NCI-H2227 (cell line): Measurements from ENCODE around the gene CDKN2C.
A peak's percentile ranks its signal among the peaks of the same experiment; 100 is the strongest.

Experiments
- DNase-seq: peaks from one replicate; lab custom pipeline; 2025; ENCODE audit not compliant: unreplicated experiment; lab: John Stamatoyannopoulos, UW

CDKN2C gene

GRCh38 chr1:50964863-50965262 lies 5.2 kb upstream of the CDKN2C start:
- no peak for DNase-seq

GRCh38 chr1:50966991-50967390 lies 3.1 kb upstream of the CDKN2C start:
- DNase-seq: no peak

DNA sequence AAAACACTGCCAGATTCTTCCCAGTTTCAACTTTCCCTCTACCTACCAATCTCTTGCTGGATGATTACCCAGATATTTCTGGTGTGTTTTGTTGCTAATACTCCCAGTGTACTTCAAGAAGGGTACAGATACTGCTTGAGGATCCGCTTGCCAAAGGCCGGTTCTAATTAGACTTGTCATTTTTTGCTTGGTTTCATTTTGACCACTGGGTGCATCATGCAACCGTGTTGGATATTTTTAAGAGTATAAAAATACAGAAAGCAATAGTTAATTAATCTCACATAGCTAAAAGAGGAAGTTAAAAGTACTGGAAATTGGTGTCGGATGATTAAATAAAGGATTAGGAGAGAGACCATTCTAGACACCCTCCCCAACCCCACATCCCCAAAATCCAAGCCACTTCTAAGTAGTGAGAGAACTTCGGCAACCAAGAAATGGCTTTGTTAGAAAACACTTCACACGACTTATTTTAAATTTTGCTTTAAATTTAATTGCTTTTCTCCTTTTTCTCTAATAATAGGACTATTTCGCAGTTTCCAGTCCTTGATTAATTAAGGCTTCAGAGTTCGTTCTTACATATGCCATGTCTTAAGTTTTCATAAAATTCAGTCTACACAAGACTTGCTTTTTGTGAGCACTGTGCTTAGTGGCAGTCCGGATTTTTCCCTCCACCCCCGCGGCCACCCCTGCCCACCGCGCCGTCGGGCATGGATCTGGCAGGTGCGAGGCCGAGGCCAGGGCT lies 2.5 kb upstream of the CDKN2C start:
- DNase-seq: peak; percentile 33

GRCh38 chr1:50968158-50968820 lies 1.8 kb upstream of the CDKN2C start:
- DNase-seq: peak; percentile 95

- DNase-seq: peak; percentile 67
These were observed 1.0 kb upstream of the CDKN2C start for GRCh38 chr1:50968821-50969610.

DNA sequence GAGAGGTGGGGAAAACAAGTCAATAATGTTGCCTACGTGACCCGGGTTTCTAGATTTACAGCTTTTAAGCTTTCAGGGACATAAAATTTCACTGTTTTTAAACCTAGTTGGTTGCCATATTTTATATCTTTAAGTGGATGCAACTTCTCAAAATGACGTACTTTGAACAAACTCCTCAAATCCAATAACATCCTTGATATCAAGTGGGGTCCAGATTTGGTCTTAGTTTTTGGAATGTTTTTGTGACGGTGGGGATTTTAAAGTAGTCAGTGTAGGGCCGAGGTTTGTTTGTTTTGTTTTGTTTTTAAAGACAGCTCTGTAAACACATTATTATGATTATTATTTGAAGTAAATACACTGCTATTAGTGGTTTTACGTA lies 453 bp downstream of the CDKN2C start:
- DNase-seq: no peak

DNA sequence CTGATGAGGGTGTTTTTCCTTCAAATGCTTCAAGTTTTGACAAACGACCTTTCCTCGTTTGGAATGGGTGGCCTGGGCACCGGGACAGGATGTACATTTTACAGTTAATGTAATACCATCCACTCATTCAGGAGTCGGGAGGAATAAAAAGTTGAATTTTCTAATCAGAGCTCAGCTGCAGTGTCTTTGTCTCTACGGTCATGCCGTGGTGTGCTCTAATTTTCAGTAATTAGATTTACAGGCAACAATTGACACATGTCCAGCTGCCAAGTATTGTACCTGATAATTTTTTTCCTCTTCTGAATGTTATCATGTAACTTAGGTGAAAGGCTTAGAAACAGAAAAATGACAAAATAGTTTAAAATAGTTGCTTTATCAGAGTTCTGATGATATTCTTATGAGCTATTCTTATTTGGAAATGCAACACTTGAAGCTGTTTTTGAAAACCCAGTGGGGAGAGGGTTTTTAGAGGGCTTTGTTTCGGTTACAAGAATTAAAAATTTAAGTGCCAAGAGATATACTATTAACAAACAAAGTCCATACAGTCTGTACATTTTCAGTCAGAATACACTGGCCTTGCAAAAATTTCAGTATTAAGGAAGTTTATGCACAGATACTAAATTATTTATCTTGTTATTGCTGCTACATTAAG lies 1.0 kb downstream of the CDKN2C start:
- no peak for DNase-seq

GRCh38 chr1:50971748-50972305 lies 1.8 kb downstream of the CDKN2C start:
- no peak for DNase-seq

DNA sequence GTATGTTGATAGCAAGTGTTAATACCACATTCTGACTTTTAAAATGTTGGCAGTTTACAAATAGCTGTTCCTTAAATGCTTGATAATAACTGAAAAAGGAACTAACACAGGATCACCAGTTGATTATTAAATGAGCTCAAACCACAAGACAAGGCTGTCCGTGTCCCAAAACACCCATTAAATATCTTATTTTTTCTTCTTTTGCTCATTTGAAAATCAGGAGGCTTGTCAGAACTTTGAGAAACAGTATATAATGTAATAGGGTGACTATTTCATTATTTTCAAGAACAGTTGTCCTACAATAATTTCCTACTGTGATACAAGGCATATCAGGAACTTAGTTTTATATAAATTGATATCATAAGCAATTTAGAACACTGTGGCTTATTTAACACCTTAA lies 2.7 kb downstream of the CDKN2C start:
- DNase-seq: no peak

- no peak for DNase-seq
These were observed 3.2 kb downstream of the CDKN2C start for GRCh38 chr1:50973255-50973654.

DNA sequence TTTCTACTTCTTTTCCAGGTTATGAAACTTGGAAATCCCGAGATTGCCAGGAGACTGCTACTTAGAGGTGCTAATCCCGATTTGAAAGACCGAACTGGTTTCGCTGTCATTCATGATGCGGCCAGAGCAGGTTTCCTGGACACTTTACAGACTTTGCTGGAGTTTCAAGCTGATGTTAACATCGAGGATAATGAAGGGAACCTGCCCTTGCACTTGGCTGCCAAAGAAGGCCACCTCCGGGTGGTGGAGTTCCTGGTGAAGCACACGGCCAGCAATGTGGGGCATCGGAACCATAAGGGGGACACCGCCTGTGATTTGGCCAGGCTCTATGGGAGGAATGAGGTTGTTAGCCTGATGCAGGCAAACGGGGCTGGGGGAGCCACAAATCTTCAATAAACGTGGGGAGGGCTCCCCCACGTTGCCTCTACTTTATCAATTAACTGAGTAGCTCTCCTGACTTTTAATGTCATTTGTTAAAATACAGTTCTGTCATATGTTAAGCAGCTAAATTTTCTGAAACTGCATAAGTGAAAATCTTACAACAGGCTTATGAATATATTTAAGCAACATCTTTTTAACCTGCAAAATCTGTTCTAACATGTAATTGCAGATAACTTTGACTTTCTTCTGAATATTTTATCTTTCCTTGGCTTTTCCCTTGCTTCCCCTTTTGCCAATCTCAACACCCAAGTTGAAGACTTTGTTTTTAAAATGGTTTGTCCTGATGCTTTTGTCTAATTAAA lies 4.0 kb downstream of the CDKN2C start:
- DNase-seq: no peak

DNA sequence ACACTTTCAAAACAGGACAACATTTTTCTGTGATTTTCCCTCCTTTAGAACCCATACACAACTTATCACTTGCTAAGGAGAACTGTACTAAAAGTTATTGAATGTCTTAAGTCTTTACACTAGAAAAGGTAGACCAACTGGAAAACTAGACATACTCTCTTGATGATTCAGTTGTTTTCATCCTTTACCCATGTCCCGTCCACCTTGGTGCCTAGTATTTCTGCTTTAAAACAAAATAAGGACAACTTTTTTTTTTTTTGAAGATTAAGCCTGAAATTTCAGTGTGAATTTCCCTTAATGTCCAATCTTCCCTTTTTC lies 4.5 kb downstream of the CDKN2C start:
- no peak for DNase-seq

DNA sequence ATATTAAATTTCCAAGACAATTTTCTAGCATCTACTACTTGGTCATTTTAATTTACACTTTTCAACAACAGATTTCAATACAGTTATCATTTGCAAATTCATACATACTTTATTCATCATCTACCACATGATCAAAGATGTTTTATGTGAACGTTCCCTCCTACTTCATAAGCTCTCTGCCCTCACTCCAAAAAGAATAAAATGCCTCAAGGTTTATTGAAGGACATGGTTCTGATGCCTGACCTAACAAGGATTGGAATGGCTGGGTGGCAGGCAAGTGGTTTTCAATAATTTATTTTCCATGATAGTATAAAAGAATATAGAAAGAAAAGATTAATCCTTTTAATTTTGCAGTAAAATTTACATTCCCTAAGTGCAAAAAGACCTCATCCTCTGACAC lies 5.4 kb downstream of the CDKN2C start:
- DNase-seq: no peak

DNA sequence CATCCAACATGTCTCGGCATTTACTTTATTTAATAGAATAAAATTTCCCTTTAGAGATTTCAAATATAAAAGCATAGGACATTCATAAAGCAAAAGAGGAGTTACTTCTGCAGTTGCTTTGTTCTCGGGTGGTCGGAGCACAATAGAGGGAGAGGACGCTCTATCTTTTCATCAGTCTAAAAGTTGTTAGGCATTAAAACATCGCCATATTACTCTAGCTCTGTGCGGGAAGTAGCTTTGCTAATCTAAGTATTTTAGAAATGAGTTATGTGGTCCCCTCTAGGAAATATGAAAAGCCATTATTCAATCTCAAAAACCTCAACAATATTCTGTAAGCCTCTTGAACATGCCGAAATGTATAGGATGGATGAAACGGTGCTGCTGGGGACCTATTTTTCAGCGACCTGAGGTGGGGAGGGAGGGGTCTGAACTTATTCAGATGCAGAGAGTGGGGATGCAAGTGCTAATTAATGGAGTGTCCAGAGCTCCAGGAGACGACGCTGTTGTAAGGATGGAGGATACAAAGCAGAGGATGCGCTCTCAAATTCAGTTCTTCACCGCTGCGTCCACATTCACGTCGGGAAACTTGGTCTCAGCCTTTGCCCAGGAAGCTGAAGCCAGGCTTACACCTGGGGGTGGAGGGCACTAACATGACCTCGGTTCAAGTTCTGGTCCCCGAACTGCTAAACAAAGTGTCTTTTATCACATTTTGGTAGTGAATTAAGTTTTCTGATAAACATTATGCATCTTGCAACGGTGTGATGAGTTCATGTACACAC lies 6.3 kb downstream of the CDKN2C start:
- peak; percentile 38 for DNase-seq

GRCh38 chr1:50976890-50977574 lies 7.0 kb downstream of the CDKN2C start:
- DNase-seq: peak; percentile 67

DNA sequence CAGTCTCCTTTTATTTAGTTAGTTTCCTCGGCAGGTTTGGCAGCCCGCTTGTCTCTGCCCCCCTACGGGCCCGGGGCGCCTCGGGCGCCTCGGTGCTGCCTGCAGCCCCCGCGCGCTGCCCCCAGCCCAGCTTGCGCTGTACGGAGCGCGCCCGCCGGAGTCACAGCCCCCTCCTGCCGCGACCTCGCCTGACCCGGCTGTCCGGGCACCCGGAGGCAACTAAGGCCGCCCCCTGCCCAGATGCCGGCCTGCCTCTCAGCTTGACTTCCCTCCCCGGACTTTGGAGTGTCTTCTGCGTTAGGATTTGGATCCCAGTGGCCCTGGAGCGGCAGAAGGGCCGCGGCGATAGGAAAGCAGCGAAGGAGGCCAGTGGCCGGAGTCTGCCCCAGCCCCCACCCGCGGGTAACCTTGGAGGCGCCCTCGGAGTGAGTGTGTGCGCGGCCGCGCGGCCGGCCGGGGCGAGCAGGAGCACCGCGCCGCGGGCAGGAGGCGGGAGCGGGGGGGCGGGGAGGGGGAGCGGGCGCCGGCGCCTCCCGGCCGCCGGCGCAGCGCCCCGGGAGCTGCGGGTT lies 7.6 kb downstream of the CDKN2C start:
- DNase-seq: peak; percentile 67

DNA sequence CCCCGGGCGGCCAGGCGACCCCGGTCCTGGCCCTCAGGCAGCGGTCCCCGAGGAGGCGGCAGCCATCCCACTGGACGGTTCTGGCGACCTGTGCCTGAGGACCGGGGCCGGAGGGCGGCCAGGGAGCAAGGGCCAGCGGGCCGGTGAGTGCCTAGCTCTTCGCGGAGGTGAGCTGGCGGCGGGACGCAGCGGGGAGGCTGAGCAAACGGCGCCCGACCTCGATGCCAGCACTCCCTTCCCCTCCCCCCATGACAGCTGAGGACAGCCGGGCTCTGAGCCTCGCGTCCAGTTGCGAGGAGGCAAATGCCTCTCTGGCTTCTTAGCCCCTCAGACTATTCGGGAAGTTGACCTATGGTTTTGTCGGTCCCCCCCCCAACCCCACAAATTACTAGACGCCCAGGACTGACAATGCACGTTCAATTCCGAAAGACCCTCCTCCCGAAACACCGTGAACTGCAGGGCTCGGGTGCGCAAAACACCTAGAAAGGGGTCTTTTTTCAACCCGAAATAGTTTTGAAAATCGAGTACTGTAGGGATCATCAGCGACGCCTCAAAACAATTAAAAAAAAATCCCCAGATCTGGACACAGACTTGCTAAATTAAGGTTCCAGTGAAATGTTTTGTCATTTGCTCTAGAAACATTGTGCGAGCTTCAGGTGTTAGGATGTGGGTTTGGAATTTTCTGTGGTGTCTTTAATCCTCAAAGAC lies 8.3 kb downstream of the CDKN2C start:
- peak; percentile 84 for DNase-seq
